ENCODE data around the gene MAPT.

Gene MAPT

DNA sequence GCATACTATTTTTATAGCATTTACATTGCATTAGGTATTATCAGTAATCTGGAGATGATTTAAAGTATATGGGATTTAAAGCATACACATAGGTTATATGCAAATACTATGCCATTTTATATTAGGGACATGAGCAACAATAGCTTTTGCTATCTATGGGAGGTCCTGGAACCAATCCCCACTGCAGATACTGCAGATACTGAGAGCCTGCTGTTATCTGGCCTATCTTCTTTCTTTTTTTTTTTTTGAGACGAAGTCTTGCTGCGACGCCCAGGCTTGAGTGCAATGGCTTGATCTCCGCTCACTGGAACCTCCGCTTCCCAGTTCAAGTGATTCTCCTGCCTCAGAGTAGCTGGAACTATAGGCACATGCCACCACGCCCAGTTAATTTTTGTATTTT, 142.1 kb downstream of the MAPT start:
- DNase-seq: no peak

DNA sequence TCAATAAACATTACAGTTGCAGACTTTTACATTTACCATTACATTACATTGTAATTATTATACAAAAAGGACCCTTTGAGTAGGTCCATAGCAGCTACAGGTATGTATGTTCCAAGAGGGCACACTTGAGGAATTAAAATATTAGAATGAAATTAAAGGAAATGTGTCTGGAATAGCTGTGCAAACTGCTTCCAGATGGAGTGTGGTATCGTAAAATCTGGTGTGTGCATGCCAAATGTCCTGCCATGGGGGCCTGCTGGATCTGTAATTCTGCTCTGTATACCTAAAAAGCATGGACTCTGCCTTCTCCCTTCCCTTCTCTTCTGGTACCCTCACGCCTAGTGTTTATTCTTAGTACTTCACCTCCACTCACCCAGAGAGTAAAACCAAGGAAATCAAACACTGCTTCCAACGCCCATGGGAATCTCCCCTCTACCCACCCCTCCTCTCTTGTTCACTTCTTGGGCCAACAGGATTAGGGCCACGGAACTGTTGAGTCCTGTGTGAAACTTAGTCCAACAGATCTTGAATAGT, 143.4 kb downstream of the MAPT start:
- no peak for DNase-seq

DNA sequence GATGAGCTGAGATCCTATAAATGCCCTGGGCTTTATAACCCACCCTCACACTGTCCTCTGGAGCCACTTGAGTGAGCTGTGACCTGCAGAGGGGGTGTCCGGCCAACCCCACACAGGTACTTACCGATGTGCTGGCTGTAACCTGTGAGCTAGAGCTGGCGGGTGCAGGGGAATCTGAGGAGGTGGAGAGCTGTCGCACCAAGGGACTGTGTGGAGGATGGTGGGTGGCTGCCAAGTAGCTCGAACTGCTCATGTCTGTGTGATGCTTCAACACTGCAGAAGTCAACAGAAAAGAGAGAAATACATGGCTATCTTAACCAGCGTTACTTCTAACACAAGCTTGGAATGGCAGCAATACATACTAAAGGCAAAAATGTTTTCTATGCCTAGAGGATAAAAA, 144.1 kb downstream of the MAPT start:
- no peak for DNase-seq

DNA sequence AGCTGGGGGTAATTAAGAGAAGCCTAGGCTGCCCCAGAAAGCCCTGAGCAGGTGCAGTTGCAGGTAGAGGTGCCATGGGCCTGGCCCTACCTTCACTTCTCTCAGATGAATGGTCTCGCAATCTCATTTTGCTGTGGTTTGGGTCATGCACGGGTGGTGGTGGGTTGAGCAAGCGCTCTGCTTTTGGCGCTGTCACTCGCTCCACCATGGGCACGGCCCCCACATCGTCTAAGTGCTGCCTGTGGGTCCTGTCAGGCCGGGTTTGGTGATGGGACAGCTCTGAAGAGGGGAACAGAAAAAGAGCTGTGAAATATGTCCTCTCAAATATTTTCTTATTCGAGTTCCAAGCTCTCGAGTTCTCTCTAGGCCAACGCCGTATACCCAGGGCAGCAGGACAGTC, 144.6 kb downstream of the MAPT start:
- DNase-seq: no peak

DNA sequence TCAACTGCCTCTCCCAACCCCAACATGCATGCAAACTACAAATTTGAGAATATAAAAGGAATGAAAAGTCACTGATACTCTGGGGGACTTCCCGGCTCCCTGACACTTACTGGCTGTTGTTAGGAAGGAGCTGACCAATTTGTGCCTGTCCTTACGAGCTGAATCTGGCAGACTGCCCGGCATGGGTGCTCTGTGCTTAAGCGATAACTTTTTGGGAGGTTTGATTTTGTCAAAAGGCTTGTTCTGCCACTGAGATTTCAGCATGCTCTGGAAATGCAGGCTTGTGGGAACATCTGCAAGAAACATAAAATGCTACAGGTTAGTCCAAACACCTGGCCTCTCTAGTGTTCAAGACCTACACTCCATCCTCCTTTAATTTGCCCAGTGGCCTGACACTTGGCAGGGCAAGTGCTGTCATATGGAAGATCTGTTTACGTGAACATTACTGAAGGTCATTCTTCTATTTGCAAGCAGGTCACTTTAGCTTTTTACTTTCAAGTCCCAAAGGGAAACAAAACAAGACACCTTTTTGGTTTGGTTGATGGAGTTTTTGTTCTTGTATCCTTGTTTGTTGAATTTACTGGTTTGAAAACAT, 145.3 kb downstream of the MAPT start:
- no peak for DNase-seq

DNA sequence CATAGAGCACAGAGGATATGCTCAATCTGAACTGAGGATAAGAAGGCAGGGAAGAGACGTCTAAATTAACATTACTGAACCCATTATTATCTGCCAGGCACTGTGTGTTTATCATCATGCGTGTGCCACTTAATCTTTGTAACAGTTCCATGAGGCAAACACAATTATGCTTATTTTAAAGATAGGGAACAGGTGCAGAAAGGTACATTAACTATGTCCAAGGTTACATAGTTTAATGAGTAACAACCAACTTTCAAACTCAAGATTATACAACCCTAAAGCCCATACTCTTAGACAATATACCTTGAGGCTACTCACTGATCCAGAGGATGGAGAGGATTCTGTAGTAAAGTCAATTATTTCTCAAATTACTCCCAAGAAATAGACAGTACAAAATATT, 147.9 kb downstream of the MAPT start:
- DNase-seq: no peak

DNA sequence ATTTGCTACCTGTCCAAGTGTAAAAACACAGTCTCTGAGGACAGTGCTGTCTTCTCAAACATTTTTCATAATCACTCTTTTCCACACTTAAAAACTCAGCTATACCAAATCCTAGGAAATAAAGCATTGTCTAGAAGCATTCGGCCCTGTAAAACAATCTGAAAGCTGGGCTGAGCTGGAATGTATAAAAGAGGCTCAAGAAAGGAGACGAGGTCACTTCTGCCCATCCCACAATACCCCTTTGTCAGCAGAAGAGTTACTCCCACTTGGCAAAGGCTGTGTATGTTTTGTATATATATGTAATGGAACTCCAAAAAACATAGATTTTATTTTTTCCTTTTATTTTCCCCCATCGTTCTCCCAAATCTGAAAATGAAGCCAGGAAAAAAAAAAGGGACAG, 148.6 kb downstream of the MAPT start:
- DNase-seq: no peak

DNA sequence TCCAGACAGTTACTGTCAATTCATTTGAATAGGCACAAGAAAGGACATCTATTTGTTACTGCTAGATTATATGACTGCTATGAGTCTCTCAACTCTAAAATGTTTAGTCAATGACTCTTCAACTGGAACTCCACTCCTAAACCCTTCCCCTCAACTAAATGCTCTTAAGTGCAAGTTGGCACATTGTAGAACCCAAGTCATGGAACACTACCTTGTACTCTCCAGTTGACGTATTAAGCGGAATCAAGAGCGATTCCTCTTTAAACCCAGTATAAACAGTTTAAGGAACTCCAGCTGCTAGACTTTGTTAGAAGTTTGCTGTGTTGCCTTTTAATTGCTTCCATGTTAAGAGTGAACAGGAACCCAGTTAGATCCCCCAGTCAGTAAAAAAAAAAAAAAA, 149.3 kb downstream of the MAPT start:
- DNase-seq: peak; percentile 18

DNA sequence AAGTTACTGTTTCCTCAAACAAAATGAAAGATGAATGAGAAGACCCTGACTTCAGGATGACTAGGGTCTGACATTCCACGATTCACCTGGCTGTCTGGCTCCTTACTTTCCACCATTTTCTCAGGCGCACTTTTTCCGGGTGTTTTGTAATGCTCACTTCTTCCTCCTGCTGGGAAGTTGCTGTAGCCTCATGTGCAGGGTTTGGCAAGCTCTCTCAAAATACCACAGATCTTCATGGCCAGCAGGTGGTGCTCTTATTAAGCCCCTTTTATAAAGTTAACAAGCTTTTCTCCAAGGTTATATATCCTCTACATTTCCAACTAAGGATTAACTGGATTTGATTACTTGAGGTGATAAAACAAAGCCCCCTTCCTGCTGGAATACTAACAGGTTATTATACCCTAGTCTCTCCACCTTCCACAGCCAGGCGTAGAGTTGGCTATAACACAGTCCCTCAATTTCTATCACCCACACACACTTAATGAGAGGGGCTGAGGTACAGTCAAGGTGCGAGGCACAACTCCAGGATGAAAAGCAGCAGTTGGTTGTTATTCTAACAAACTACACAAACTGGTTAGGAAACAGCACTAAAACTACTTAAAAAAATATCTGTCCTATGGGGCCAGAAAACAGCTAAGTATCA, 150.1 kb downstream of the MAPT start:
- peak; percentile 77 for DNase-seq

DNA sequence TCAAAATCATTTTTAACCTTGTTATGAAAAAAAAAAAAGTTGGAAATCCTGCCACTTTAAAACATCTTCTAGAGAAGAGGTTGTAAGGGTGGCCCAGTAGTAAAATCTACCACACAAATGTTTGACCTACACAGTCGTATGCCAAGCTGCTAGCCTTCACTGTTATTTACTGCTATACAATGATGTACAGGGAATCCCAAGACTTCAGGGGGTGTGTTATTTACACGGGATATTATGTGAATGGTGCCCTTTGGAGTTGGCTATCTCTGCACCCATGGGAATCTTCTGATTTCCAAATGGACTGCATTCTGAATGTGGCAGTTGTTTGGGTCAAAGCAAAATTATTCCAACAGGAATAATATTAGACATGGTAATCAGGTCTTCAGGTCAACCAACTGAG, 150.6 kb downstream of the MAPT start:
- no peak for DNase-seq

DNA sequence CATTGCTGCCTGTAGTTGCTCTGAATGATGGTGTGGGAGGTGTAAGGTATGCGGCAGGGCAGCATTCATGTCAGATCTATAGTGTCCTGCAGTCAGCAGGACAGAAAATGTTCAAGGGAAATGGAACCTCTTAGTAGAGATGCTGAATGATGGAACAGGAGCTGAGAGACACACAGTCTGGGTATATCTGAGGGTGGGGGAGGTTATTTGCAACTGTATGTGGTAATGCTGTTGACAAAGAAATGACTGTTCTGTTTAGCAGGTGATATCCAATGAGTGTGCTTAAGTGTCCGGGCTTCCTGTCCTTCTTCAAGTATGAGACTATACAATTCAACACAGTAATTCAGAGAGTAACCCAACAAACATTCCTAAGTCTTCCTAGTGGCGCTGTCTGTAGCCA, 151.3 kb downstream of the MAPT start:
- DNase-seq: peak; percentile 76

DNA sequence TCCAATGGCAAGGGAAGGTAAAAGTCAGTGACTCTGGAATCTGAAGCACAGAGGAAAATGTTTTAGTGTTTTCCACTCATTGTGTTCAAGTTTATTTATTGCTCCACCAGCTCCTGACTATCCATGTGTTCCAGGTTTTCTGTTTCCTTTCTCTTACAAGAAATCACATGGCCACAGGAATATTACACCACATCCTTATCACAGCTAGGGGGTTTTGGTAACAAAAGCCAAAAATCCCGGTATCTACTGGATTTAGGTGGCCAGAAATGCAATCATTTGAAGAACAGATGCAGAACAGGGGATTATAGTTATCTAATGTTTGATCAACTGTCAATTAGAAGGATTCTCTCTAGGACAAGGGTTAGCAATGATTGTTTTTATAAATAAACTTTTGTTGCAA, 152.6 kb downstream of the MAPT start:
- DNase-seq: no peak

DNA sequence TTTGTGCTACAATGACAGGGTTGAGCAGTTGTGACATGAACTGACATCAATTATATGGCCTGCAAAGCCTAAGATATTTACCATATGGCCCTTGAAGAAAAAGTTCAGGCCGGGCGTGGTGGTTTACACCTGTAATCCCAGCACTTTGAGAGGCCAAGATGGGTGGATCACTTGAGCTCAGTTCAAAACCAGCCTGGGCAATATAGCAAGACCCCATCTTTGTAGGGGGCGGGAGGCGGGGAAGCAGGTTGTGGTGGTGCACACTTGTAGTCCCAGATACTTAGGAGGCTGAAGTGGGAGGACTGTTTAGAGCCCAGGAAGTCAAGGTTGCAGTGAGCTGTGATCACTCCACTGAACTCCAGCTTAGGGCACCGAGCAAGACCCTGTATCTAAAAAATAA, 153.0 kb downstream of the MAPT start:
- no peak for DNase-seq

DNA sequence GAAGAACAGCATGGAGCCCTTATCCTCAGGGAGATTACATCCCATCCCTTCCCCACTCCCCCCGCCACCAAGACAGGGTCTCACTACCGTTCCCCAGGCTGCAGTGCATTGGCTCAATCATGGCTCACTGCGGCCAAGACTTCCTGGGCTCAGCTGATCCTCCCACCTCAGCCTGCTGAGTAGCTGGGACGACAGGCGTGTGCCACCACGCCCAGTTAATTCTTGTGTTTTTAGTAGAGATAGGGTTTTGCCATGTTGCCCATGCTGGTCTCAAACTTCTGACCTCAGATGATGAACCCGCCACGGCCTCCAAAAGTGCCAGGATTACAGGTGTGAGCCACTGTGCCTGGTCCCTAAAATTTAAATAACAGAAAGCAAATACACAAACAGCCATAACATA, 153.5 kb downstream of the MAPT start:
- no peak for DNase-seq

DNA sequence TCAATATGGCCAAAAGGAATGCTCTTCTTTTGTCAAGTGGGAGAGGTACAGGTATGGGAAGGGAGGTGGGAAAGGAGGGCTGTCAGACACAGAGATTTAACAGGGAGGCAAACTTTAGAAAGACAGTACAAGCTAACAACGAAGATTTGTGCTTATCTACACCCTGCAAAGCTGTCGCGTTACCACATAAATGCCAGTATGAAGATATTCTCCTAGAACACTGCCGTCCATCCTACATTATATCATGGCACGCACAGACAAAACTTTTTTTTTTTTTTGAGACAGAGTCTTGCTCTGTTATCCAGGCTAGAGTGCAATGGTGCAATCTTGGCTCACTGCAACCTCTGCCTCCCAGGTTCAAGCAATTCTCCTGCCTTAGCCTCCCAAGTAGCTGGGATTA, 155.3 kb downstream of the MAPT start:
- DNase-seq: no peak

DNA sequence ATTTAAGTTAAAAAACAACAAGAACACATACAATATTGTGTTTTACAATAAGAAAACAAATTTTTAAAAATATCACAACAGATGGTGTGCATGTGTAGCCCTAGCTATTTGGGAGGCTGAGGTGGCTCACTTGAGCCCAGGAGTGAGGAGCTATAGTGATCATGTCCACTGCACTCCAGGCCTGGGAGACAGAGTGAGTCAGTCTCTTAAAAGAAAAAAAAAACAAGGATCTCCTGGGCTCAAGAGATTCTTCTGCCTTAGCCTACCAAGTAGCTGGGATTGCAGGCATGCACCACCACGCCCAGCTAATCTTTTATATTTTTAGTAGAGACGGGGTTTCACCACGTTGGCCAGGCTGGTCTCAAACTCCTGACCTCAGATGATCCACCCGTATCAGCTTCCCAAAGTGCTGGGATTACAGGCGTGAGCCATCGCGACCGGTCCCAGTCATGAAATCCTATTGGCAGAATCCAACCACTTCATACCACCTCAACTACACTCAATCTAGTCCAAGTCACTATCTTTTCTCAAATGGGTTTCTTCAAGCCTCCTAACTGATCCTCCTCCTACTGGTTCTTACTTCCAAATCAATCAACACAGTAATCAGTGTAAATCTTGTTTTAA, 159.7 kb downstream of the MAPT start:
- DNase-seq: no peak

DNA sequence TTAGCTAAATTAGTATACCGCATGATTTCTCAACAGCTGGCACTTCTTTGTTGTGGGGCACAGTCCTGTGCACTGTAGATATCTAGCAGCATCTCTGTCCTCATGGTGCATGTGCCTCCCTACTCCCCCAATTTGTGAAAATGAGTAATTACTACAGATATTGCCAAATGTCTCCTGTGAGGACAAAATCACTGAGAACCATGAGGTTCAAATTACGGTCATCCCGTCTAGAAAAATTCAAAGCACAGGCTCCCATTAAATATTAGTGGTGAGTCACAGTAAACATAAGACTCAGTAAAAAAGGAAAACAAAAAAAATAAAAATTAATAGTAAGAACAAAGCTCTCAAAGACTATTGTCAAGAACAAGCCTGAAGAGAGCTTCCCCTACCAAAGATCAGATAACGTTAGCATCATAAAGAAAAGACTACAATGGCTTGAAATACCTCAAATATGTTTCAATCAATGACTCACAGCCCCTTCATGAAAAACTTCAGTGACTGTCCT, 162.5 kb downstream of the MAPT start:
- DNase-seq: no peak

DNA sequence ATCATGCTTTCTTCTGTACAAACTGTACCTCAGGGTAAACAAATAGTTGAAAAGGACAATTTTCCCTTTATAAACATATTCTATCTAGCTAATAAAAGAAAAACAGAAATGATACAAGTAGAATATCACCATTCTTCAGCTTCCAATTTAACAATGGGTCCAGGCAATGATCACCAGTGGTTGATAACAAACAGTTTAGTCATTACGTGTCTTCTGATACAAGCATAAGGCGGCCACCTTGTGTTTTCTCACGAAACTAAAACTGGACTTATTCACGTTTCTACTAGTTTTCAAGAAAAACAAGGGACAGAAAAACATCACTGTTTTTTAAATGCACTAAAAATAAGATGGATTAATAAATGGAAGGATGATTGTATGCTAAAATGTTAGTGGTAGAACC, 163.0 kb downstream of the MAPT start:
- no peak for DNase-seq

DNA sequence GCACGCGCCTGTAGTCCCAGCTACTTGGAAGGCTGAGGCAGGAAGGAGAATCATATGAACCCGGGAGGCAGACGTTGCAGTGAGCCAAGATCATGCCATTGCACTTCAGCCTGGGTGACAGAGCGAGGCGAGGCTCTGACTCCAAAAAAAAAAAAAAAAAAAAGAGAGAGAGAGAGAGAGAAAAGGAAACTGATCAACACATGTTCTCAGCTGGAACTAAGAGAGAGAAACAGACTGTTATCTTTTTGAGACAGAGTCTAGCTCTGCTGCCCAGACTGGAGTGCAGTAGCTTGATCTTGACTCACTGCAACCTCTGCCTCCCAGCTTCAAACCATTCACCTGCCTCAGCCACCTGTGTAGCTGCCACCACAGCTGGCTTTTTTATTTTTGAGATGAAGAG, 165.1 kb downstream of the MAPT start:
- no peak for DNase-seq

DNA sequence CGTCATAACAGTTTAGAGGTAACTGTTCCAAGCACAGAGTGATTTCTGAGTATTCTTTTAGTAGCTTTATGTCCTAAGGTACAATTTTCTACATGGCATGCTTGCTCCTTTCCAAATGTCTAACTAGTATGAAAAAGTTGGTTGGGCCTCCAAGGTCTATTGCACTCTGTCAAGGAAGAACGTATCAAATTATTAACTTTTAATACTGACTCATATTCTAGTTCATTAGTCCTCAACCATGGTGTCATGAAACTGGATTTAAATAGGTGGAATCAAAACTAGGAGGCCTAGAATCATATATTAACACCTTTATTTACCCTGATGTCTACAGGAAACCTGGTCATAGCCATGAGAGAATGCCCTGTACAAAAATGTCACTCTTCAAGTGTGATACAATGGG, 166.1 kb downstream of the MAPT start:
- no peak for DNase-seq

DNA sequence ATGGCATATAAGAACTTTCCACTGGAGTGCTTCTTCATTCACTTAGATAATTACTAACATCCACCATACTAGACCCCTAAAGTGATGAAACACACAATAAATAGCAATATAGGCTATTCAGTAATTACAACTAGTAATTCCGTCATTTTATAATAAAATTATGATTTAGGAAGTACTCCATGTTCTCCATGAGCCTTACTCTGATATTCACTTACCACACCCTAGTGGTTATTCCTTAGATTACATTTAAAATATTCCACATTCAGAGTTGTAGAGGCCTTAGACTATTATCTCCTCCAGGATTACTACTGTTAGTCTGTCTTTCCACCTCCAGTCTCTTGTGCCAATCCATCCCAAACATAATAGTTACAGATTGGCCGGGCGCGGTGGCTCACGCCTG, 167.1 kb downstream of the MAPT start:
- DNase-seq: no peak

DNA sequence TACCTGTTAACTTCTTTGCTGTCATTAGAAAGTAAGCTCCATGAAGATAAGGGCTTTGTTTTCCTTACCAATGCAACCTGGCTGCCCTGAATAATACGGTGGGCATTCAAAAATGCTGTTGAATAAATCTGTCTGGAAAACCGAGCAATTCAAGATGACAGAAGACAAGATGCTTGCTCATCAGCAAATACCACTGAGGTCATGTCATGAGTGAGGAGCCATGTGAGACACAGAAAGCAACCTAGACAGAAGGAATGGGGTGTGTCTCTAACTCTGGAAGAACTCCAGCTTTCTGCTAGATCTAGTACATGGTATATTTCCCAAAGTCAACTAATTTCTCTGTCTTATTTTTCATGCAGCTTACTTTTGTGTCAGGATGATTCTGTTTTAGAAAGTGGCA, 168.9 kb downstream of the MAPT start:
- no peak for DNase-seq

DNA sequence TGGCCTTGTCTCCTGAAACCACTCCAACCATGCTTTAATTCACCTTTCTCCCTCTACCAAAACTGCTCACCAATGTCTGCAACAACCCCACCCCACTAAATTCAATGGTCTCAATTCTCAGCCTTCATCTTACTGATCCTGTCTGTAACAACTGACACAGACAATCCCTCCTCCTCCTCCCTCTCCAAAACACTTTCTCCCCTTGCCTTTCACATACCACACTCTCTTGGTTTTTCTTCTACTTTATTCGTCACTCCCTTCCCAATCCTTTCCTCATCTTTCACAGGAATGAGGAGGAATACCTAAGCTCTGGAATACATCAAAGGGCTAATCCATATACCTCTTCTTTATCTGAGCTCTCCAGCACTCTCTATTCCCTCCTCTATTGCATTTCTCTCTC, 170.1 kb downstream of the MAPT start:
- DNase-seq: no peak

DNA sequence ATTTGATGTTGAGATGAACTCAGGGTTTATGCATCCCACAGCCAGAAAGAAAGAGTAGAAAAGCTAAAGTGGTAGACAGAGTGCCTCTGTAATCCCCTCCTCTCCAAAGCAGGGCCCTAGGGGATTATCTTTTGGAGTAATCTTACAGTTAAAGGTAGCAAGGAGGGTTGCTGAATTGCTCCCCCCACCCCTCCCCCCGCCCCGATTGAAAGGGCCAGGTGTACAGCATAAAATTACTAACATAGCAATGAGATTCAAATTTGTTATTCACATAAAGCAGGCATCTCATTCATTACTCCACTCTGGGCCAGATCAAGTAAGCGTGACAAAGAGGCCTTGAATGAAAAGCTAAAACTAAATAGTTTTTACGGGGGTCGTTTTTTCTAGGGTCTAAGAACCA, 177.4 kb downstream of the MAPT start:
- no peak for DNase-seq

DNA sequence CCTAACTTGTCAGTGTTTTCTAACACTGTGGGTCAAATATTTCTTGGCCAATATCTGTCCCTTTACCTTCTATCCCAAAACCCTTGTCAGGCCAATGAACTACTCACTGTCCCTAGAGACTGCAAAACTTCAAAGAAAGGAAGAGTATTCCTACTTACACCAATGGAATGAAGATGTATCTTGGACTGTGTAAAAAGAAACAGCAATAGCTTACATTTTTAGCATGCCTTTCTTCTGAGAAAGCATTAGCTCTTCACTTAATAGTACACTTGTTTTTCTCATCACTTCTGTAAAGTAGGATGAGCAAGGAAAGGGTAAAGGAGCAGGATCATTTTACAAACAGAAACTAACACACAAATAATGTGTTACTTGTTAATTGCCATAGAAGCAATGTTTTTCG, 178.6 kb downstream of the MAPT start:
- DNase-seq: no peak

All from NCI-H2029 treated with DMSO at 0.1 percent for 48 hours (cell line).